ENCODE results near the gene GPS1. TPM values are rescaled to one million over a fixed set of nuclear protein-coding genes. Genes with fewer than 3 reads are reported as not detected.

The GPS1 gene
- total RNA-seq, 1 donor from 2014 or later: 94.7 TPM

DNA sequence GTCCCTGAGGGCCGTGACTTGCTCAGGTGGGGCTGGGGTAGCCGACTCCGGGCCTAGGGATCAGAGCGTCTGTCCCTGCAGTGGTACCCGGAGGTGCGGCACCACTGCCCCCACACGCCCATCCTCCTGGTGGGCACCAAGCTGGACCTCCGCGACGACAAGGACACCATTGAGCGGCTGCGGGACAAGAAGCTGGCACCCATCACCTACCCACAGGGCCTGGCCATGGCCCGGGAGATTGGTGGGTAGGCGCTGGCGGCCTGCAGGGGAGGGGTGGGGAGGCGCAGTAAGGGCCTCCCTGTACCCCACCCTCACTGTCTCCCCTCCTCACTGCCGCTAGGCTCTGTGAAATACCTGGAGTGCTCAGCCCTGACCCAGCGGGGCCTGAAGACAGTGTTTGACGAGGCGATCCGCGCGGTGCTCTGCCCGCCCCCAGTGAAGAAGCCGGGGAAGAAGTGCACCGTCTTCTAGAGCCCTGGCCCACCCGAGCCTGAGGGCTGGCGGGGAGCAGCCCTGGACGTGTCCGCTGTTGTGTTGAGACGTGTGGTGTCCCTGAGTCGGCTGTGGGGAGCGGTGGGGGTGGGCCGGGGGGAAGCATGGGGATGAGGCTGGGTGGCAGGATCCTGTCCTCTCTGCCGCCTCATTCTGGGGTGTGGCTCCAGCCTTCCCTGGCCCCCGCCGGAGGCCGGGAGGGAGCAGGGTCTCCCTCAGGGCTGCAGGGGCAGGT is 18.2 kb upstream of the GPS1 start:
- ATAC-seq (ENCODE audit: low read depth) (no peak), DNase-seq (no peak)
- Mint-ChIP-seq H3K4me3 (no peak overlapping the region), H3K4me1 (peaks cover 30% of the 10 kb centered on the region), H3K9me3 (no peaks in the 10 kb centered on the region), H3K27ac (no peak overlapping the region), H3K36me3 (ENCODE audit: low read depth) (peaks cover 7% of the 10 kb centered on the region), H3K27me3 (peaks cover 2% of the 10 kb centered on the region)
- TF ChIP-seq, protein P1, sequence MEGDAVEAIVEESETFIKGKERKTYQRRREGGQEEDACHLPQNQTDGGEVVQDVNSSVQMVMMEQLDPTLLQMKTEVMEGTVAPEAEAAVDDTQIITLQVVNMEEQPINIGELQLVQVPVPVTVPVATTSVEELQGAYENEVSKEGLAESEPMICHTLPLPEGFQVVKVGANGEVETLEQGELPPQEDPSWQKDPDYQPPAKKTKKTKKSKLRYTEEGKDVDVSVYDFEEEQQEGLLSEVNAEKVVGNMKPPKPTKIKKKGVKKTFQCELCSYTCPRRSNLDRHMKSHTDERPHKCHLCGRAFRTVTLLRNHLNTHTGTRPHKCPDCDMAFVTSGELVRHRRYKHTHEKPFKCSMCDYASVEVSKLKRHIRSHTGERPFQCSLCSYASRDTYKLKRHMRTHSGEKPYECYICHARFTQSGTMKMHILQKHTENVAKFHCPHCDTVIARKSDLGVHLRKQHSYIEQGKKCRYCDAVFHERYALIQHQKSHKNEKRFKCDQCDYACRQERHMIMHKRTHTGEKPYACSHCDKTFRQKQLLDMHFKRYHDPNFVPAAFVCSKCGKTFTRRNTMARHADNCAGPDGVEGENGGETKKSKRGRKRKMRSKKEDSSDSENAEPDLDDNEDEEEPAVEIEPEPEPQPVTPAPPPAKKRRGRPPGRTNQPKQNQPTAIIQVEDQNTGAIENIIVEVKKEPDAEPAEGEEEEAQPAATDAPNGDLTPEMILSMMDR (IDR thresholded peaks at IDR 0.05): no peak
- ChIA-PET CTCF (no interaction called here), POLR2A (no interaction called here)
- intact Hi-C loops (cut with micrococcal nuclease): loop anchor here (10.0 kb wide), 1 partner anchor 261 kb away; no protein-coding TSS in a partner anchor

DNA sequence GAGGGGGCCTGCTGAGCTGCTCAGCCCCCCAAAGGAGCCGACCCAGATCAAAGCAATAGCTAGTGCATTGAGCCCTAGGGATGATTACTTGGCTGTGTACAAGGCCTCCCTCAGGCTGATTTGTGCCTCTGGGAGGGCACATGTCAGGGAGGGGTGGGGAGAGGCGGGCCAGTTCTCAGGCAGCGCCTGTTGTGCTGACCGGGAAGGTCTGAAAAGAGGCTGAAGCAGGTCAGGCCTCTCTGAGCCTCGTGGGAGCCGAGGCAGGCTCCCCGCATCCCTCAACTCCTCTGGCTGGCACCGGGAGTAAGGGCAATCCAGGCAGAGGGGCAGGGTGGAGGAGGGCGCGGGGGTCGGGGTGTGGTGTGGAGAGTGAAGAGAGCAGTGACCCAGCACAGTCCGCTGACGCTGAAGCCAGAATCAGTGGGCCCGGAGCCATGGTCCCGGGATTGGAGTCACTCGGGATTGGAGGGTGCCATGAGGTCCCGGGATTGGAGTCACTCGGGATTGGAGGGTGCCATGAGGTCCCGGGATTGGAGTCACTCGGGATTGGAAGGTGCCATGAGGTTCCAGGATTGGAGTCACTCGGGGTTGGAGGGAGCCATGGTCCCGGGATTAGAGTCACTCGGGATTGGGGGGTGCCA is 17.2 kb upstream of the GPS1 start:
- Mint-ChIP-seq H3K9me3 (no peaks in the 10 kb centered on the region), H3K27me3 (peaks cover 2% of the 10 kb centered on the region), H3K4me3 (peak overlapping the region; percentile 24), H3K27ac (no peak overlapping the region), H3K36me3 (ENCODE audit: low read depth) (peaks cover 7% of the 10 kb centered on the region), H3K4me1 (peaks cover 33% of the 10 kb centered on the region)
- intact Hi-C loops (cut with micrococcal nuclease): loop anchor here (5.0 to 10.0 kb wide), 3 partner anchors 57 to 260 kb away; partner anchors contain the start of genes ASPSCR1 and SLC16A3
- no peak for ATAC-seq (ENCODE audit: low read depth)
- no peak for DNase-seq
- CTCF ChIA-PET: interaction anchor here (1.2 to 1.7 kb wide), 2 partner anchors 13 to 75 kb away, joined by 3 to 8 read pairs; no protein-coding TSS in a partner anchor
- POLR2A ChIA-PET: interaction anchor here (0.6 to 1.7 kb wide), 2 partner anchors 11 to 1088 kb away, joined by 3 to 5 read pairs; partner anchors contain the start of genes CENPX and LRRC45
- TF ChIP-seq, protein P1 (IDR thresholded peaks at IDR 0.05): no peak

DNA sequence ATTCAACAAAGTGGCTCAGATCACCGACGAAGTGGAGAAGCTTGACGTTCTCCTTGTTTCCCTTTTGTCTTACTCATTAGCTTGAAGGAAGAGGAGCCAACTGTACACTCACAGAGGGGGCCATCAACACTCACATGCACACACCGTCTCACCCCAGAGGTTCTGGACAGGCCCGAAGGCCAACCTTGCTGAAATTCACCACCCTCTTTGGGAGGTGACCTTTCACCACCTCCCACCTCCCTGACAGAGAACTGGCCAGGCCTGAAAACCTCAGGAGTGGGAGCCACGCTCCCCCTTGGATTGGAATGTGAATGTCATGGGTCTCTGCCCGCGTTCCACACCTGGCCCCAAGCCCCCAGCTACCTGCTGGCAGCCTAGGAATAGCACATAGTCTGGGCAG is 16.2 kb upstream of the GPS1 start:
- ChIA-PET CTCF (interaction anchor here (1.2 to 1.7 kb wide), 2 partner anchors 14 to 76 kb away, joined by 3 to 8 read pairs; no protein-coding TSS in a partner anchor), POLR2A (interaction anchor here (1.1 to 1.7 kb wide), 3 partner anchors 11 to 75 kb away, joined by 3 to 5 read pairs (median 3); partner anchors contain the start of genes CENPX, LRRC45 and NOTUM)
- ATAC-seq (ENCODE audit: low read depth) (no peak), DNase-seq (no peak)
- H3K36me3 Mint-ChIP-seq (ENCODE audit: low read depth): peaks cover 7% of the 10 kb centered on the region
- H3K27me3 Mint-ChIP-seq: no peaks in the 10 kb centered on the region
- no peak overlapping the region for H3K27ac Mint-ChIP-seq
- no peaks in the 10 kb centered on the region for H3K9me3 Mint-ChIP-seq
- TF ChIP-seq, protein P1 (IDR thresholded peaks at IDR 0.05): no peak
- peak overlapping the region; percentile 52 for H3K4me3 Mint-ChIP-seq
- intact Hi-C loops (cut with micrococcal nuclease): loop anchor here (5.0 to 10.0 kb wide), 3 partner anchors 58 to 259 kb away; partner anchors contain the start of genes ASPSCR1 and SLC16A3
- peaks cover 28% of the 10 kb centered on the region for H3K4me1 Mint-ChIP-seq

DNA sequence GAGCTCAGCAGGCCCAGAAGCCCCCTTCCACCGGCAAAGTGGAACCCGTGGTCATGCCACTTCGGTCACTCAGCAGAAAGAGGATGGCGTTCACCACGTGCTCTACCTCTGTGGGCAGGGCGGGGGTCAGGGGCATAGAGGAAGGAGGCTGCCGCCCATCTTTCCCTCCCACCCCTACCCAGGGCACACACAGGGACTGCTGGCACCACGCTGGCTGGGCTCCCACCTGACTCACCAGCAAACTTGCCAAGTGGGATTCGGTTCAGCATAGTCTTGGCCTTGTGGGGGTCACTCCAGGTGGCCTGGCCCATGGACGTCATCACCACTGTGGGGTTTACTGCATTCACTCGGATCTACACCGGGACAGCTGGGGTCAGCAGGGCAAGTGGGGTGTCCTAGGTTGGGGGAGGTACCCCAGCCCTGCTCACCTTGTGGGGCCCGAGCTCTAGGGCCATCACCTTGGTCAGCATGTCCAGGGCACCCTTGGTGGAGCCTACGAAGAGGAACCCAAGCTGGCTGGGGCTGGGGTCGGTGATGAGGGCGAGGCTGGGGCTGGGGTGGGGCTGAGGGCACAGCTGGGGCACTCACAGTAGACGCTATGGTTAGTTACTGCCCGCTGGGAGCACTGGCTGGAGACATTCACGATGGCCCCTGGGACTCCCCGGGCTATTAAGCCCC is 15.6 kb upstream of the GPS1 start:
- intact Hi-C loops (cut with micrococcal nuclease): loop anchor here (2.0 to 10.0 kb wide), 6 partner anchors 29 to 259 kb away; partner anchors contain the start of genes ASPSCR1, DUS1L, P4HB and SLC16A3
- TF ChIP-seq, protein P1 (IDR thresholded peaks at IDR 0.05): no peak
- Mint-ChIP-seq H3K4me1 (peaks cover 27% of the 10 kb centered on the region), H3K4me3 (peak overlapping the region; percentile 86), H3K27me3 (no peaks in the 10 kb centered on the region), H3K27ac (no peak overlapping the region), H3K9me3 (no peaks in the 10 kb centered on the region), H3K36me3 (ENCODE audit: low read depth) (peaks cover 7% of the 10 kb centered on the region)
- CTCF ChIA-PET: interaction anchor here (1.2 to 1.7 kb wide), 2 partner anchors 15 to 76 kb away, joined by 3 to 8 read pairs; no protein-coding TSS in a partner anchor
- POLR2A ChIA-PET: interaction anchor here (0.6 to 1.7 kb wide), 4 partner anchors 8 to 75 kb away, joined by 3 to 7 read pairs (median 4); partner anchors contain the start of genes CENPX, LRRC45 and NOTUM
- DNase-seq: no peak
- ATAC-seq (ENCODE audit: low read depth): no peak

Measured in activated B cell treated with CpG ODN at 0.5 μM for 24 hours (primary cell).